Measurements from ENCODE around the gene KMT2B. TPM values are rescaled to one million over a fixed set of nuclear protein-coding genes. Genes with fewer than 3 reads are reported as not detected.

Gene KMT2B
- total and polyA plus RNA-seq, 2 donors from 2014 or later = 14.8 to 40.8 TPM

DNA sequence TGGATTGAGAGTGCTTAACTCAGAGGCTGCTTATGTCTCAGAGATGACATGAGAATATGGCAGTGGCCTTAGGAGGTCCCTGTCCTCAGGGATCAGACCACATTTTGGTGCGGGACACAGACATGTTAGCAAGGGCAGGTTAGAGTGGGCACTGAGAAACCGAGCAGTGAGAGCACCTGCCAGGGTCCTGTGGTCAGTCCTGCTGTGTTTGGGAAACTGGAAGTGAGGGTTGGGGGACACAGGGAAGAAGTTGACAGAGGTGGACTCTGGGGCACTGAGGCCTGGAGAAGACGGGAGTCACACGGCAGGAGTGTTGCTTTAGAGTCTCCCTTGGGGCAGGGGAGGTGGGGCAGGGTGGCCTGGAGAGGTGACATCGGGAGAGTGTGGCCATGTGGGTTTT lies 17.1 kb downstream of the KMT2B start:
- H3K9me3 ChIP-seq (ENCODE audit: control insufficient read depth in 2 of 3, insufficient read depth in 1 of 3, low read length in 3 of 3) = no peaks in the 10 kb centered on the region
- H3K9ac ChIP-seq (ENCODE audit: low read length in 3 of 3) = no peak overlapping the region
- H3K27me3 ChIP-seq (ENCODE audit: control insufficient read depth, insufficient read depth, low read length) = no peaks in the 10 kb centered on the region
- intact Hi-C loops (cut with DNase I) = no loop called here
- no peak overlapping the region for H3K4me3 ChIP-seq (ENCODE audit: low read length in 3 of 3)
- H3K27ac ChIP-seq (ENCODE audit: low read depth in 2 of 2, low read length in 2 of 2) = no peak overlapping the region
- H3K4me1 ChIP-seq (ENCODE audit: control insufficient read depth in 2 of 3, insufficient read depth in 2 of 3, low read depth in 1 of 3, low read length in 3 of 3) = peaks cover 0 to 3% (median 0%) of the 10 kb centered on the region in 3 donors
- no peak for FAIRE-seq
- DNase-seq = no peak
- peaks cover 2 to 45% (median 24%) of the 10 kb centered on the region in 3 donors for H3K36me3 ChIP-seq (ENCODE audit: control insufficient read depth in 2 of 3, insufficient read depth in 3 of 3, low read length in 3 of 3)
- TF ChIP-seq, protein P1, sequence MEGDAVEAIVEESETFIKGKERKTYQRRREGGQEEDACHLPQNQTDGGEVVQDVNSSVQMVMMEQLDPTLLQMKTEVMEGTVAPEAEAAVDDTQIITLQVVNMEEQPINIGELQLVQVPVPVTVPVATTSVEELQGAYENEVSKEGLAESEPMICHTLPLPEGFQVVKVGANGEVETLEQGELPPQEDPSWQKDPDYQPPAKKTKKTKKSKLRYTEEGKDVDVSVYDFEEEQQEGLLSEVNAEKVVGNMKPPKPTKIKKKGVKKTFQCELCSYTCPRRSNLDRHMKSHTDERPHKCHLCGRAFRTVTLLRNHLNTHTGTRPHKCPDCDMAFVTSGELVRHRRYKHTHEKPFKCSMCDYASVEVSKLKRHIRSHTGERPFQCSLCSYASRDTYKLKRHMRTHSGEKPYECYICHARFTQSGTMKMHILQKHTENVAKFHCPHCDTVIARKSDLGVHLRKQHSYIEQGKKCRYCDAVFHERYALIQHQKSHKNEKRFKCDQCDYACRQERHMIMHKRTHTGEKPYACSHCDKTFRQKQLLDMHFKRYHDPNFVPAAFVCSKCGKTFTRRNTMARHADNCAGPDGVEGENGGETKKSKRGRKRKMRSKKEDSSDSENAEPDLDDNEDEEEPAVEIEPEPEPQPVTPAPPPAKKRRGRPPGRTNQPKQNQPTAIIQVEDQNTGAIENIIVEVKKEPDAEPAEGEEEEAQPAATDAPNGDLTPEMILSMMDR (IDR thresholded peaks at IDR 0.05; ENCODE audit: borderline replicate concordance, extremely low read depth, insufficient read depth) = no peak

- H3K27ac ChIP-seq (ENCODE audit: low read depth in 2 of 2, low read length in 2 of 2) = no peak overlapping the region
- TF ChIP-seq, protein P1 (IDR thresholded peaks at IDR 0.05; ENCODE audit: borderline replicate concordance, extremely low read depth, insufficient read depth) = peak; percentile 25
- H3K27me3 ChIP-seq (ENCODE audit: control insufficient read depth, insufficient read depth, low read length) = no peaks in the 10 kb centered on the region
- no peak overlapping the region for H3K4me3 ChIP-seq (ENCODE audit: low read length in 3 of 3)
- H3K9me3 ChIP-seq (ENCODE audit: control insufficient read depth in 2 of 3, insufficient read depth in 1 of 3, low read length in 3 of 3) = no peaks in the 10 kb centered on the region
- H3K36me3 ChIP-seq (ENCODE audit: control insufficient read depth in 2 of 3, insufficient read depth in 3 of 3, low read length in 3 of 3) = peaks cover 2 to 22% (median 11%) of the 10 kb centered on the region in 3 donors
- DNase-seq (peak in 1 of 5 donors; percentile 73), FAIRE-seq (no peak)
- no peak overlapping the region for H3K9ac ChIP-seq (ENCODE audit: low read length in 3 of 3)
- peaks cover 0 to 8% (median 0%) of the 10 kb centered on the region in 3 donors for H3K4me1 ChIP-seq (ENCODE audit: control insufficient read depth in 2 of 3, insufficient read depth in 2 of 3, low read depth in 1 of 3, low read length in 3 of 3)
- intact Hi-C loops (cut with DNase I) = no loop called here
Measured at GRCh38 chr19:35736913-35737886, 19.4 kb downstream of the KMT2B start.

DNA sequence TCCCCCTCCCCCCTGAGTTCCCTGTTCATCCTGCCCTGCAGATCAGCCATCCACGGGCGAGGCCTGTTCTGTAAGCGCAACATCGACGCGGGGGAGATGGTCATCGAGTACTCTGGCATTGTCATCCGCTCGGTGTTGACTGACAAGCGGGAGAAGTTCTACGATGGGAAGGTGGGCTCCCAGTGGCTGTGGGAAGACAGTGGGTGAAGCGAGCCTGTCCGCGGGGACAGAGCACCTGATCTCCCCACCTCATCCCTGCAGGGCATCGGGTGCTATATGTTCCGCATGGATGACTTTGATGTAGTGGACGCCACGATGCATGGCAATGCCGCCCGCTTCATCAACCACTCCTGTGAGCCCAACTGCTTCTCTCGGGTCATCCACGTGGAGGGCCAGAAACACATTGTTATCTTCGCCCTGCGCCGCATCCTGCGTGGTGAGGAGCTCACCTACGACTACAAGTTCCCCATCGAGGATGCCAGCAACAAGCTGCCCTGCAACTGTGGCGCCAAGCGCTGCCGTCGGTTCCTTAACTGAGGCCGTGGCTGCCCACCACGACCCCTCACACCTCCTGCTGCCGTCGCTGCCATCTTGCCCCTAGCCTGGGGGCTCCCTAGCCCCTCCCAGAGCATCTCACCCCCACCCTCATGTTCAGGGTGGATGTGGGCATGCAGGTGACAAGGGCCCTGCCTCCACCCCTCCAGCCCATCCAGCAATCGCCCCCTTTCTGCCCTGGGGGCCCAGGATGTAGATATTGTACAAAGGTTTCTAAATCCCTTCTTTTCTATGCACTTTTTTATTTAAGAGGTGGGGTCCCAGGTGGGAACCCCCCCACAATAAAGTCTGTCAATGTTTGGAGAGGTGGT lies 20.5 kb downstream of the KMT2B start:
- H3K27me3 ChIP-seq (ENCODE audit: control insufficient read depth, insufficient read depth, low read length) = no peaks in the 10 kb centered on the region
- H3K27ac ChIP-seq (ENCODE audit: low read depth in 2 of 2, low read length in 2 of 2) = no peak overlapping the region

More for the DNA sequence above, 20.5 kb downstream of the KMT2B start:
- Histone ChIP-seq H3K9me3 (ENCODE audit: control insufficient read depth in 2 of 3, insufficient read depth in 1 of 3, low read length in 3 of 3) (no peaks in the 10 kb centered on the region), H3K4me1 (ENCODE audit: control insufficient read depth in 2 of 3, insufficient read depth in 2 of 3, low read depth in 1 of 3, low read length in 3 of 3) (peaks cover 0 to 8% (median 0%) of the 10 kb centered on the region in 3 donors), H3K4me3 (ENCODE audit: low read length in 3 of 3) (no peak overlapping the region), H3K36me3 (ENCODE audit: control insufficient read depth in 2 of 3, insufficient read depth in 3 of 3, low read length in 3 of 3) (peaks cover 2 to 21% (median 11%) of the 10 kb centered on the region in 3 donors), H3K9ac (ENCODE audit: low read length in 3 of 3) (no peak overlapping the region)
- intact Hi-C loops (cut with DNase I) = no loop called here
- TF ChIP-seq, protein P1 (IDR thresholded peaks at IDR 0.05; ENCODE audit: borderline replicate concordance, extremely low read depth, insufficient read depth) = no peak
- no peak for FAIRE-seq
- DNase-seq = peak in 2 of 5 donors; percentile 56 to 78
